Gastroesophageal sphincter (tissue), 4 donors: ENCODE measurements around the gene PRIMPOL. TPM values are rescaled to one million over a fixed set of nuclear protein-coding genes. Genes with fewer than 3 reads are reported as not detected.

Experiments
- ATAC-seq: fragments of 150-250 bp; one replicate; pipeline ENCODE4 v1.9.1; 2016; ENCODE audit warnings: mild to moderate bottlenecking, moderate library complexity
- H3K27ac ChIP-seq, 4 donors: fragments of 200-600 bp; sonication (generic) in 3 of 4; 1 replicate in 3 of 4; 2 replicates in 1 of 4; pipeline ENCODE4 v1.5.1; 2016 to 2019
- H3K27me3 ChIP-seq: fragments of 200-600 bp; sonication (generic); one replicate; pipeline ENCODE4 v1.5.1; 2019
- H3K36me3 ChIP-seq, 2 donors: fragments of 200-600 bp; sonication (generic); one replicate each; pipeline ENCODE4 v1.5.1; 2019; ENCODE audit warnings: control low read depth in 1 of 2
- H3K4me1 ChIP-seq, 3 donors: fragments of 200-600 bp; sonication (generic); 1 replicate in 2 of 3; 2 replicates in 1 of 3; pipeline ENCODE4 v1.5.1; 2016 to 2019; ENCODE audit warnings: control low read depth in 2 of 3
- H3K4me3 ChIP-seq, 2 donors: fragments of 200-600 bp; sonication (generic); one replicate each; pipeline ENCODE4 v1.5.1; 2019; ENCODE audit warnings: mild to moderate bottlenecking in 1 of 2, moderate library complexity in 1 of 2
- H3K9me3 ChIP-seq, 3 donors: fragments of 200-600 bp; sonication (generic); one replicate each; pipeline ENCODE4 v1.5.1; 2017 to 2019; ENCODE audit warnings: control low read depth in 2 of 3
- CTCF ChIP-seq, 4 experiments: fragments of 200-600 bp in 2 of 4; fragments of 450-650 bp in 2 of 4; sonication (generic) in 1 of 4; IDR thresholded peaks; one replicate each; pipeline ENCODE4 v1.5.1; 2017 to 2019; ENCODE audit warnings: antibody characterized with exemption in 4 of 4, mild to moderate bottlenecking in 2 of 4, moderate library complexity in 2 of 4
- EP300 ChIP-seq: sonication (generic); formaldehyde crosslinking; IDR thresholded peaks from one replicate; pipeline ENCODE4 v1.6.1; 2017; ENCODE audit warnings: antibody characterized with exemption, mild to moderate bottlenecking
- POLR2A ChIP-seq, 2 donors: fragments of 450-650 bp; IDR thresholded peaks; one replicate each; pipeline ENCODE4 v1.6.1; 2017; ENCODE audit warnings: antibody characterized with exemption in 2 of 2, mild to moderate bottlenecking in 2 of 2, moderate library complexity in 1 of 2
- POLR2AphosphoS5 ChIP-seq: sonication (generic); formaldehyde crosslinking; IDR thresholded peaks from one replicate; pipeline ENCODE4 v1.6.1; 2017; ENCODE audit warnings: antibody characterized with exemption
- WGBS, 2 donors: methylation state at CpG; one replicate each; pipeline ENCODE4 v1.1.5; 2018; ENCODE audit warnings: low coverage in 1 of 2; 5-methylcytosine and 5-hydroxymethylcytosine counted together
- total RNA-seq, 4 donors: library from RNA; depleted of rRNA; stranded (reverse); fragments of >200 nt; gene quantifications; one replicate each; pipeline ENCODE4 v1.1.0, GENCODE V29; 2016

Gene PRIMPOL
- total RNA-seq, 4 donors from 2014 or later, result 14.2 to 21.6 (median 16.9) TPM

DNA sequence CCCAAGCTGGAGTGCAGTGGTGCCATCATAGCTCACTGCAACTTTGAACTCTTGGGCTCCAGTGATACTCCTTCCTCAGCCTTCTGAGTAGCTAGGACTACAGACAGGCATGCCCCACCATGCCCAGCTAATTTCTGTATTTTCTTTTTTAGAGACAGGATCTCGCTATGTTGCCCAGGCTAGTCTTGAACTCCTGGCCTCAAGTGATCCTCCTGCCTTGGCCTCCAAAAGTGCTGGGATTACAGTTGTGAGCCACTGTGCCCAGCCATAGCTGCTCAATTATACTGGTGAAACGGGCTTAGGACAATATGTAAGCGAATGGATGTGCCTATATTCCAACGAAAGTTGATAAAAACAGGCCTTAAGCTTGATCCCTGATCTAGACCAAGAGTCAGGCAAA lies 13.4 kb upstream of the PRIMPOL start:
- H3K9me3 ChIP-seq, result no peaks in the 10 kb centered on the region
- 100% methylated on average over 3 of the region's 4 CpGs for WGBS, 2 donors
- ATAC-seq, result no peak
- H3K27me3 ChIP-seq, result no peaks in the 10 kb centered on the region
- peaks cover 0 to 12% (median 0%) of the 10 kb centered on the region in 3 donors for H3K4me1 ChIP-seq
- no peak overlapping the region for H3K27ac ChIP-seq
- no peak for TF ChIP-seq POLR2A (IDR thresholded peaks at IDR 0.05)
- no peak for TF ChIP-seq CTCF (IDR thresholded peaks at IDR 0.05)
- TF ChIP-seq EP300, result no peak
- no peak for TF ChIP-seq POLR2AphosphoS5
- peaks cover 0 to 62% of the 10 kb centered on the region in 2 donors for H3K36me3 ChIP-seq
- H3K4me3 ChIP-seq, result no peak overlapping the region

GRCh38 chr4:184636897-184637296 lies 12.6 kb upstream of the PRIMPOL start:
- Histone ChIP-seq H3K9me3 (no peaks in the 10 kb centered on the region), H3K36me3 (peaks cover 0 to 56% of the 10 kb centered on the region in 2 donors), H3K4me3 (no peak overlapping the region), H3K27me3 (no peaks in the 10 kb centered on the region), H3K27ac (no peak overlapping the region), H3K4me1 (peaks cover 0 to 12% (median 0%) of the 10 kb centered on the region in 3 donors)
- TF ChIP-seq POLR2AphosphoS5, result no peak
- TF ChIP-seq CTCF (IDR thresholded peaks at IDR 0.05), result no peak
- no peak for TF ChIP-seq POLR2A (IDR thresholded peaks at IDR 0.05)
- TF ChIP-seq EP300, result no peak
- WGBS, 2 donors, result 81% methylated on average over 4 of the region's 4 CpGs; no CpG with 5 or more reads in 1 of the 2 donors
- ATAC-seq, result no peak

GRCh38 chr4:184641022-184641421 lies 8.5 kb upstream of the PRIMPOL start:
- no peaks in the 10 kb centered on the region for H3K9me3 ChIP-seq
- WGBS, 2 donors, result 80 to 89% methylated on average over 2 to 3 of the region's 3 CpGs
- H3K4me3 ChIP-seq, result no peak overlapping the region
- no peaks in the 10 kb centered on the region for H3K27me3 ChIP-seq
- no peak overlapping the region for H3K27ac ChIP-seq
- peaks cover 0 to 21% of the 10 kb centered on the region in 2 donors for H3K36me3 ChIP-seq
- ATAC-seq, result no peak
- TF ChIP-seq POLR2AphosphoS5 (no peak), EP300 (no peak), CTCF (IDR thresholded peaks at IDR 0.05) (no peak), POLR2A (IDR thresholded peaks at IDR 0.05) (no peak)
- H3K4me1 ChIP-seq, result peaks cover 0 to 40% (median 2%) of the 10 kb centered on the region in 3 donors

DNA sequence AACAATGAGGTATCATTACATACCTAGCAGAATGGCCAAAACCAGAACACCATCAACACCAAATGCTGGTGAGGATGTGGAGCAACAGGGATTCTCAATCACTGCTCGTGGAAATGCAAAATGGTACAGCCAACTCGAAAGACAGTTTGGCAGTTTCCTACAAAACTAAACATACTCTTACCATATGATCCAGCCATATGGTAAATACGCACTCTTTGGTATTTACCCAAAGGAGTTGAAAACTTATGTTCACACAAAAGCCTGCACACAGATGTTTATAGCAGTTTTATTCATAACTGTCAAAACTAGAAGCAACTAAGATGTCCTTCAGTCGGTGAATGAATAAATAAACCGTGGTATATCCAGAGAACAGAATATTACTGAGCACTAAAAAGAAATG lies 8.1 kb upstream of the PRIMPOL start:
- no peak for ATAC-seq
- WGBS, 2 donors, result 93 to 95% methylated on average over 5 of the region's 5 CpGs
- H3K4me3 ChIP-seq, result no peak overlapping the region

More for the DNA sequence above, 8.1 kb upstream of the PRIMPOL start:
- Histone ChIP-seq H3K27ac (no peak overlapping the region), H3K9me3 (no peaks in the 10 kb centered on the region), H3K27me3 (no peaks in the 10 kb centered on the region), H3K4me1 (peaks cover 0 to 44% (median 2%) of the 10 kb centered on the region in 3 donors), H3K36me3 (peaks cover 0 to 17% of the 10 kb centered on the region in 2 donors)
- TF ChIP-seq CTCF (IDR thresholded peaks at IDR 0.05) (no peak), POLR2A (IDR thresholded peaks at IDR 0.05) (no peak), POLR2AphosphoS5 (no peak), EP300 (no peak)
